Measurements from ENCODE around the gene FER. TPM values are rescaled to one million over a fixed set of nuclear protein-coding genes. Genes with fewer than 3 reads are reported as not detected.

Gene FER
- total and polyA plus RNA-seq, 2 of the 8 experiments (the other 6 are each of a cell fraction or from before 2014, with no cell fraction given): 1.3 to 15.8 TPM

- Histone ChIP-seq H4K20me1 (replicated peaks in 1 of 2; ENCODE audit: control insufficient read depth in 1 of 2, insufficient read depth in 2 of 2, low read length in 2 of 2) (no peaks in the 10 kb centered on the region), H3K23me2 (ENCODE audit: low read depth, low read length) (no peaks in the 10 kb centered on the region), H3K23ac (ENCODE audit: insufficient read length) (no peak overlapping the region), H3K4me1 (replicated peaks in 1 of 4; ENCODE audit: control insufficient read depth in 3 of 4, insufficient read depth in 4 of 4, low read length in 3 of 4) (peaks cover 0 to 2% (median 0%) of the 10 kb centered on the region in 4 experiments; a peak in 1 of 7 replicates), H2AK5ac (ENCODE audit: low read depth, low read length) (no peak overlapping the region), H3K27ac (ENCODE audit: low read depth, low read length) (no peak overlapping the region), H3K4me3 (ENCODE audit: extremely low read depth in 1 of 4, insufficient read depth in 2 of 4, low read depth in 3 of 4, low read length in 4 of 4) (no peak overlapping the region), H4K8ac (ENCODE audit: extremely low read depth, insufficient read depth, low read length) (no peak overlapping the region), H2BK15ac (ENCODE audit: low read length) (no peak overlapping the region), H3K18ac (ENCODE audit: extremely low read depth, low read length) (no peak overlapping the region), H2BK120ac (replicated peaks; ENCODE audit: low read depth, low read length) (no peak overlapping the region), H4K91ac (replicated peaks; ENCODE audit: insufficient read length, low read length) (no peak overlapping the region), H3K79me1 (ENCODE audit: low read depth, low read length) (no peaks in the 10 kb centered on the region), H3K36me3 (ENCODE audit: control insufficient read depth in 2 of 4, insufficient read depth in 4 of 4, low read length in 3 of 4) (no peaks in the 10 kb centered on the region), H4K5ac (ENCODE audit: insufficient read length, low read depth, low read length) (peak overlapping the region; percentile 21), H3K79me2 (ENCODE audit: control insufficient read depth in 1 of 2, insufficient read depth in 2 of 2, low read length in 2 of 2) (no peaks in the 10 kb centered on the region), H3K14ac (ENCODE audit: insufficient read length) (no peak overlapping the region), H2BK20ac (ENCODE audit: low read length) (no peak overlapping the region), H2BK5ac (ENCODE audit: low read depth, low read length) (no peak overlapping the region), H2BK12ac (ENCODE audit: low read depth, low read length) (no peak overlapping the region), H3K56ac (replicated peaks; ENCODE audit: insufficient read length, low read depth, low read length) (no peak overlapping the region), H3K4me2 (ENCODE audit: insufficient read depth in 1 of 2, low read depth in 2 of 2, low read length in 2 of 2) (no peak overlapping the region), H3K9me3 (ENCODE audit: insufficient read depth in 2 of 2, low read depth in 1 of 2, low read length in 1 of 2) (peaks cover 2 to 5% of the 10 kb centered on the region in 2 experiments; a peak in 1 of 4 replicates), H3K9ac (replicated peaks in 1 of 4; ENCODE audit: extremely low read depth in 1 of 4, low read depth in 3 of 4, low read length in 3 of 4) (no peak overlapping the region), H3K4ac (replicated peaks; ENCODE audit: insufficient read length, low read depth, low read length) (no peak overlapping the region), H3K27me3 (replicated peaks in 1 of 4; ENCODE audit: control insufficient read depth in 3 of 4, extremely low read depth in 1 of 4, insufficient read depth in 3 of 4, low read length in 3 of 4) (no peaks in the 10 kb centered on the region), H2AFZ (ENCODE audit: low read length) (no peak overlapping the region)
- DNase-seq (ENCODE audit: low read depth in 1 of 2, low spot score in 2 of 2): no peak
- 55% methylated on average over 1 of the region's 1 CpG; no CpG with 5 or more reads in 1 of the 2 experiments for WGBS, 2 experiments (ENCODE audit: extremely low coverage in 1 of 2, insufficient coverage in 1 of 2, insufficient read length in 1 of 2, insufficient replicate concordance in 2 of 2, low coverage in 1 of 2, low lambda C conversion rate in 2 of 2, missing lambda C conversion rate in 1 of 2)
- POLR2A ChIA-PET (ENCODE audit: partially characterized antibody): interaction anchor here (1.6 kb wide), 1 partner anchor 15 kb away, joined by 9 read pairs; no protein-coding TSS in a partner anchor
- TF ChIP-seq MAX (IDR thresholded peaks at IDR 0.05) (no peak), BCL11A (IDR thresholded peaks at IDR 0.05; ENCODE audit: low read depth in 2 of 2, low read length in 2 of 2) (no peak), RXRA (IDR thresholded peaks at IDR 0.05; ENCODE audit: insufficient read depth, low read depth, low read length) (no peak), RBBP5 (IDR thresholded peaks at IDR 0.05; ENCODE audit: borderline replicate concordance, low read depth, low read length) (no peak), RFX5 (IDR thresholded peaks at IDR 0.05; ENCODE audit: borderline replicate concordance, low read depth, low read length) (no peak), BACH1 (IDR thresholded peaks at IDR 0.05; ENCODE audit: low read length) (no peak), MAFK (IDR thresholded peaks at IDR 0.05; ENCODE audit: low read depth, low read length) (no peak), SAP30 (IDR thresholded peaks at IDR 0.05; ENCODE audit: insufficient read depth, insufficient replicate concordance, low read length) (no peak), EGR1 (IDR thresholded peaks at IDR 0.05; ENCODE audit: borderline replicate concordance, low read depth, low read length) (no peak), EP300 (IDR thresholded peaks at IDR 0.05; ENCODE audit: borderline replicate concordance in 1 of 2, low read depth in 2 of 2, low read length in 2 of 2) (no peak), RAD21 (IDR thresholded peaks at IDR 0.05 in 1 of 2, conservative IDR thresholded peaks at IDR 0.05 in 1 of 2; ENCODE audit: low read depth in 2 of 2, low read length in 2 of 2) (no peak), SP4 (IDR thresholded peaks at IDR 0.05; ENCODE audit: low read length) (no peak), PHF8 (conservative IDR thresholded peaks at IDR 0.05; ENCODE audit: low read depth, low read length) (no peak), SRF (IDR thresholded peaks at IDR 0.05; ENCODE audit: low read depth, low read length) (no peak)
- FAIRE-seq: no peak
- CTCF ChIA-PET (ENCODE audit: partially characterized antibody): no interaction called here
These were observed 4.4 kb upstream of the FER start for GRCh38 chr5:108743319-108743718.
